Testis (tissue), 2 donors: ENCODE data around the gene BCL11A.

ENCODE experiments used
- POLR2A ChIP-seq: fragments of 450-650 bp; IDR thresholded peaks from one replicate; pipeline ENCODE4 v1.6.1; 2017; ENCODE audit warnings: antibody characterized with exemption, mild to moderate bottlenecking, moderate library complexity
- TF ChIP-seq, protein P1 (sequence below), 3 experiments: fragments of 450-650 bp in 2 of 3; fragments of 200-600 bp in 1 of 3; sonication (generic) in 1 of 3; IDR thresholded peaks; one replicate each; pipeline ENCODE4 v1.5.1; 2016 to 2019; ENCODE audit warnings: antibody characterized with exemption in 3 of 3, mild to moderate bottlenecking in 2 of 3, moderate library complexity in 1 of 3

DNA sequence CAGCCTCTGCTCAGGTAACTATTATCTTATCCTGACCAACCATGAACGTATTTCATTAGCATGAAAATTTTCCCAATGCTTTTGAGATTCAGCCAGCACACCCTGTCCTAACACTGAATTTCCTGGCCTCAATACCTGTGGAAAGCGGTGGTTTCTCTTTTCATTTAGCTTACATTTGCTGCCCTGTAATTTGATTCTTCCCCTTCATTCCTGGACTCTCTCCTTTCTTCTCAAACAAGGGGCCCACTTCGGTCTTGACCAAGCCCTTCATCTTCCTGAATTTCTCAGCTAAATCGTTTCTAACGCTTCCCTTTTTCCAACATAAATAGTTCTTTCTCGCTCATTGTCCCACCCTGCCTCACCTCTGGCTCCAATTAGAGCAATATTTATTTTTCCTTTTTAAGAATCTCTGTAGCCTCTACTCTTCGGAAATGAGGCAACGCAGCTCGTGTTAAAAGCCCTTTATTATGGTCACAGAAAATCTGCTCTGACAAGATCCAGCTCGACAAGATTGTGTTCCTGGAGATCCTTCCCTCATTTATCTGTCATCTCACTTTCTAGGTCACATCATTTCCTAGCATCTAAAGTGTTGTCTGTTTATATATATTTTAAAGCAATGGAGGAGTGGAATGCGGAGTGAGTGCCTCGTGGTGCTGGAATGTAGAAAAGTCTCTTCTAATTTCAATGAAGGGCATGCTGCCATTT is 49.5 kb upstream of the BCL11A start:
- TF ChIP-seq POLR2A = no peak
- TF ChIP-seq, protein P1, sequence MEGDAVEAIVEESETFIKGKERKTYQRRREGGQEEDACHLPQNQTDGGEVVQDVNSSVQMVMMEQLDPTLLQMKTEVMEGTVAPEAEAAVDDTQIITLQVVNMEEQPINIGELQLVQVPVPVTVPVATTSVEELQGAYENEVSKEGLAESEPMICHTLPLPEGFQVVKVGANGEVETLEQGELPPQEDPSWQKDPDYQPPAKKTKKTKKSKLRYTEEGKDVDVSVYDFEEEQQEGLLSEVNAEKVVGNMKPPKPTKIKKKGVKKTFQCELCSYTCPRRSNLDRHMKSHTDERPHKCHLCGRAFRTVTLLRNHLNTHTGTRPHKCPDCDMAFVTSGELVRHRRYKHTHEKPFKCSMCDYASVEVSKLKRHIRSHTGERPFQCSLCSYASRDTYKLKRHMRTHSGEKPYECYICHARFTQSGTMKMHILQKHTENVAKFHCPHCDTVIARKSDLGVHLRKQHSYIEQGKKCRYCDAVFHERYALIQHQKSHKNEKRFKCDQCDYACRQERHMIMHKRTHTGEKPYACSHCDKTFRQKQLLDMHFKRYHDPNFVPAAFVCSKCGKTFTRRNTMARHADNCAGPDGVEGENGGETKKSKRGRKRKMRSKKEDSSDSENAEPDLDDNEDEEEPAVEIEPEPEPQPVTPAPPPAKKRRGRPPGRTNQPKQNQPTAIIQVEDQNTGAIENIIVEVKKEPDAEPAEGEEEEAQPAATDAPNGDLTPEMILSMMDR (IDR thresholded peaks at IDR 0.05) = no peak
